Caco-2 (cell line): ENCODE data around the gene PAPPA2. TPM values are rescaled to one million over a fixed set of nuclear protein-coding genes. Genes with fewer than 3 reads are reported as not detected.

Experiments used
- BruUV-seq: library from RNA; stranded (reverse); fragments of 400-500 nt; replicated peaks from 2 replicates; lab custom pipeline; 2021; lab: Mats Ljungman, UMichigan
- CTCF ChIA-PET: fragments of 300-600 bp; sonication (Branson Sonifier 250); formaldehyde crosslinking; loops from one replicate; lab custom pipeline; 2022; ENCODE audit warnings: antibody characterized with exemption; lab: Charles Lee
- POLR2A ChIA-PET: fragments of 300-600 bp; sonication (Branson Sonifier 250); formaldehyde crosslinking; loops from one replicate; lab custom pipeline; 2022; ENCODE audit warnings: antibody characterized with exemption; lab: Charles Lee
- DNase-seq, 2 experiments: peaks; one replicate each; pipeline versions ENCODE4 v3.0.0 to v3.0.0-alpha.2; 2020 to 2022
- H3K27me3 ChIP-seq: replicated peaks from 2 replicates; pipeline ENCODE4 v1.6.0; 2011; ENCODE audit warnings: low read length; ENCODE audit not compliant: control insufficient read depth, insufficient read depth
- H3K36me3 ChIP-seq: 2 replicates; pipeline ENCODE4 v1.5.1; 2011; ENCODE audit warnings: low read length; ENCODE audit not compliant: control insufficient read depth, insufficient read depth
- H3K4me1 ChIP-seq: fragments of 250-450 bp; sonication (Bioruptor Pico); 2 replicates; pipeline ENCODE4 v1.5.1; 2020; ENCODE audit warnings: mild to moderate bottlenecking
- H3K4me3 ChIP-seq: 2 replicates; pipeline ENCODE4 v1.5.1; 2011; ENCODE audit warnings: low read depth, mild to moderate bottlenecking, control low read depth, low read length
- H3K9me3 ChIP-seq: fragments of 250-450 bp; sonication (Bioruptor Pico); 2 replicates; pipeline ENCODE4 v1.5.1; 2020; ENCODE audit warnings: mild to moderate bottlenecking, moderate library complexity
- H3K27ac Mint-ChIP-seq: one replicate; pipeline ENCODE4 v1.8.0; 2022; ENCODE audit warnings: mixed read lengths; ENCODE audit not compliant: unreplicated experiment
- H3K27me3 Mint-ChIP-seq: one replicate; pipeline ENCODE4 v1.8.0; 2022; ENCODE audit warnings: mixed read lengths; ENCODE audit not compliant: insufficient read depth, unreplicated experiment
- H3K36me3 Mint-ChIP-seq: one replicate; pipeline ENCODE4 v1.8.0; 2022; ENCODE audit warnings: mild to moderate bottlenecking, mixed read lengths; ENCODE audit not compliant: insufficient read depth, unreplicated experiment
- H3K4me1 Mint-ChIP-seq: one replicate; pipeline ENCODE4 v1.8.0; 2022; ENCODE audit warnings: low read depth, mixed read lengths; ENCODE audit not compliant: unreplicated experiment
- H3K4me3 Mint-ChIP-seq: one replicate; pipeline ENCODE4 v1.8.0; 2022; ENCODE audit warnings: mild to moderate bottlenecking, moderate library complexity, mixed read lengths; ENCODE audit not compliant: unreplicated experiment
- H3K9me3 Mint-ChIP-seq: one replicate; pipeline ENCODE4 v1.8.0; 2022; ENCODE audit warnings: mixed read lengths; ENCODE audit not compliant: unreplicated experiment
- intact Hi-C: fragments of 100-400 bp; cut with micrococcal nuclease; formaldehyde crosslinking; loops from one replicate; pipeline ENCODE4 v1.10.0; 2022; ENCODE audit not compliant: unreplicated experiment
- total RNA-seq: library from RNA; stranded (reverse); gene quantifications from 2 replicates; pipeline ENCODE4 v1.2.3, GENCODE V29; 2022
- TF ChIP-seq, protein P1 (sequence below), 2 experiments: fragments of 200-600 bp in 1 of 2; IDR thresholded peaks; 1 replicate in 1 of 2; 2 replicates in 1 of 2; pipeline versions ENCODE4 v1.5.1 to v1.8.0; 2011 to 2022; ENCODE audit warnings: antibody characterized with exemption in 1 of 2, control low read depth in 1 of 2, inconsistent platforms in 1 of 2, low read depth in 1 of 2, low read length in 1 of 2, mild to moderate bottlenecking in 1 of 2, moderate library complexity in 1 of 2; ENCODE audit not compliant: insufficient read depth in 1 of 2, severe bottlenecking in 1 of 2, unreplicated experiment in 1 of 2

Gene PAPPA2
- total RNA-seq, 1 experiment from 2014 or later: 0.18 TPM

DNA sequence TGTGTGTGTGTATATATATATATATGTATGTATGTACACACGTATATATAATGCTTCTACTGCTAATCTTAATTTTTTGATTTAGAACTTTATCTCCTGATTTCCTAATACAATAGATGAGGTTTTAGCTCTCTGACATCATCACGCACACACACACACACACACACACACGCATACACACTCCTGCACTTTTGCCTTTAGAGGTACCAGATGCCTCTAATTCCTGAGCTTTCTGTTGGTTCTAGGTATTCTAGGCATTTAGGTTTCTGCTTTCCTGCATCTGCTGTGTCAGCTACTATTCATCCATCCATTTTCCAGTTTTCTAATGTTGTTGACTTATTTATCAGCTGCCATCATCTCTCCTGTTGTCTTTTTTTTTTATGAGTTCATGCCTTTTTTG lies 353.3 kb downstream of the PAPPA2 start:
- Mint-ChIP-seq H3K36me3 (no peaks in the 10 kb centered on the region), H3K27ac (no peak overlapping the region), H3K27me3 (peaks cover 6% of the 10 kb centered on the region), H3K4me3 (no peak overlapping the region), H3K9me3 (no peaks in the 10 kb centered on the region), H3K4me1 (no peaks in the 10 kb centered on the region)
- Histone ChIP-seq H3K4me3 (no peak overlapping the region), H3K4me1 (no peaks in the 10 kb centered on the region), H3K9me3 (no peaks in the 10 kb centered on the region), H3K36me3 (no peaks in the 10 kb centered on the region), H3K27me3 (no peaks in the 10 kb centered on the region; the same call in 1 of the 2 replicates)
- intact Hi-C loops: no loop called here
- POLR2A ChIA-PET: no interaction called here
- CTCF ChIA-PET: no interaction called here
- DNase-seq: no peak
- no TSS peak for BruUV-seq
- TF ChIP-seq, protein P1, sequence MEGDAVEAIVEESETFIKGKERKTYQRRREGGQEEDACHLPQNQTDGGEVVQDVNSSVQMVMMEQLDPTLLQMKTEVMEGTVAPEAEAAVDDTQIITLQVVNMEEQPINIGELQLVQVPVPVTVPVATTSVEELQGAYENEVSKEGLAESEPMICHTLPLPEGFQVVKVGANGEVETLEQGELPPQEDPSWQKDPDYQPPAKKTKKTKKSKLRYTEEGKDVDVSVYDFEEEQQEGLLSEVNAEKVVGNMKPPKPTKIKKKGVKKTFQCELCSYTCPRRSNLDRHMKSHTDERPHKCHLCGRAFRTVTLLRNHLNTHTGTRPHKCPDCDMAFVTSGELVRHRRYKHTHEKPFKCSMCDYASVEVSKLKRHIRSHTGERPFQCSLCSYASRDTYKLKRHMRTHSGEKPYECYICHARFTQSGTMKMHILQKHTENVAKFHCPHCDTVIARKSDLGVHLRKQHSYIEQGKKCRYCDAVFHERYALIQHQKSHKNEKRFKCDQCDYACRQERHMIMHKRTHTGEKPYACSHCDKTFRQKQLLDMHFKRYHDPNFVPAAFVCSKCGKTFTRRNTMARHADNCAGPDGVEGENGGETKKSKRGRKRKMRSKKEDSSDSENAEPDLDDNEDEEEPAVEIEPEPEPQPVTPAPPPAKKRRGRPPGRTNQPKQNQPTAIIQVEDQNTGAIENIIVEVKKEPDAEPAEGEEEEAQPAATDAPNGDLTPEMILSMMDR (IDR thresholded peaks at IDR 0.05; ENCODE audit: insufficient read depth in 1 of 2, low read depth in 1 of 2, low read length in 1 of 2, severe bottlenecking in 1 of 2, unreplicated experiment in 1 of 2): no peak

DNA sequence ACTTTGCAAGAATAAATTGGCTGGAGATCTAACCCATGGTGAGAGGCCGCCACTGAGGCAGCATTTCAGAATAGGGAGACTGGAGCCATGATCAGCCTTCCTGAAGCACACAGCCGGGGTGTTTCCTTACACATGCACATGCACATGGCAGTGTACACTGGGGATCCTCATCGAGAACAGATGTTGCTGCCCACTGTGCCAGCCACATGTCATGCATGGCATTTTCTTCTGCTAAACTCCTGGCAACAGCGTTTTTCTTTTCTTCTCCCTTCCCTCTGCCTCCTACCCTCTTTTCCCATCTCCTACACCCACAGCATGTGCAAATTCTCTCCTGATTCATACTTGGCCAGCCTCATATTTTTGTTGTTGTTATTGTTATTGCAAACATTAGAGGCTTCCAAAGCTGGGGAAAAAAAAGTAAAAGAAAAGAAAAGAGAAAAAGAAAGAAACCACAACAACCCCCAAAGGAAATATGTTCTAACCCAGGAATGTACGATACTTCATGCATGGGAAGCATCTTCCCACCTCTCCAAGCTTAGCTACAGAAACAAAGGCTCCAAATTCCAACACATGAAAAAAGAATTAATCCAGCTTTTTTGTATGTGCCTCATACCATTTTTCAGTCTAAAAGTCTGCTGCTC lies 357.5 kb downstream of the PAPPA2 start:
- no peaks in the 10 kb centered on the region for H3K9me3 ChIP-seq
- Mint-ChIP-seq H3K4me3 (no peak overlapping the region), H3K27ac (no peak overlapping the region), H3K9me3 (no peaks in the 10 kb centered on the region), H3K36me3 (no peaks in the 10 kb centered on the region), H3K27me3 (peaks cover 2% of the 10 kb centered on the region), H3K4me1 (no peaks in the 10 kb centered on the region)
- TF ChIP-seq, protein P1 (IDR thresholded peaks at IDR 0.05; ENCODE audit: insufficient read depth in 1 of 2, low read depth in 1 of 2, low read length in 1 of 2, severe bottlenecking in 1 of 2, unreplicated experiment in 1 of 2): no peak
- no peak for DNase-seq
- CTCF ChIA-PET: no interaction called here
- POLR2A ChIA-PET: no interaction called here
- no peak overlapping the region for H3K4me3 ChIP-seq
- no peaks in the 10 kb centered on the region; the same call in 1 of the 2 replicates for H3K27me3 ChIP-seq
- H3K36me3 ChIP-seq: no peaks in the 10 kb centered on the region
- no TSS peak for BruUV-seq
- H3K4me1 ChIP-seq: no peaks in the 10 kb centered on the region
- intact Hi-C loops: no loop called here

DNA sequence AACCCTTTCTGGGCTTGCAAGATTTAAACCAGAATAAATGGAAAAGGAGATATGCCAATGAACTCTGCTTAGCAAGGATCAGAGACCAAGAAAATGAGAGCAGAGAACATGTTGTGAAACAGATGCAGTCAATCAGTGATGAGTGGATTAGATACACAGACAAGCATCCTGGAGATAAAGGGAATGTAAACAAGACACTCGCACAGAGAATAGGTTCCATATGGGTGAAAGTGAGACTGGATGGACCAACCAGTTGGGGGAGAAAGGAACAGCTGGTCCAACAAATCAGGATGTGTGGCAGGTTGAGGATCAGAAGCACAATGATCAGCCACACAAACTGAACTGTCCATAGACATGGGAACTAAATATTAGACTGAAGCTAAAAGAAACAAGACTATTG lies 363.3 kb downstream of the PAPPA2 start:
- no TSS peak for BruUV-seq
- no peak overlapping the region for H3K27ac Mint-ChIP-seq
- Histone ChIP-seq H3K27me3 (no peaks in the 10 kb centered on the region), H3K36me3 (no peaks in the 10 kb centered on the region), H3K9me3 (no peaks in the 10 kb centered on the region), H3K4me3 (no peak overlapping the region), H3K4me1 (no peaks in the 10 kb centered on the region)
- no peak for DNase-seq
- H3K4me1 Mint-ChIP-seq: no peaks in the 10 kb centered on the region
- no peaks in the 10 kb centered on the region for H3K9me3 Mint-ChIP-seq
- no peak overlapping the region for H3K4me3 Mint-ChIP-seq
- TF ChIP-seq, protein P1 (IDR thresholded peaks at IDR 0.05; ENCODE audit: insufficient read depth in 1 of 2, low read depth in 1 of 2, low read length in 1 of 2, severe bottlenecking in 1 of 2, unreplicated experiment in 1 of 2): no peak
- intact Hi-C loops: no loop called here
- ChIA-PET CTCF (no interaction called here), POLR2A (no interaction called here)
- H3K27me3 Mint-ChIP-seq: peaks cover 6% of the 10 kb centered on the region
- no peaks in the 10 kb centered on the region for H3K36me3 Mint-ChIP-seq
